Right cardiac atrium (tissue), 5 donors: Measurements from ENCODE around the gene AKR1C8. TPM values are rescaled to one million over a fixed set of nuclear protein-coding genes. Genes with fewer than 3 reads are reported as not detected.
A peak's percentile ranks its signal among the peaks of the same experiment; 100 is the strongest.
"Not testable (repeated sequence)": the region's sequence is repeated elsewhere in the genome, so short reads cannot be mapped to it uniquely, and the experiment has no call there.

Experiments
- ATAC-seq, 2 donors: fragments of 200-7000 bp; cut with Tn5 transposase; one replicate each; pipeline versions ENCODE4 v1.8.0 to v1.9.1; 2020; ENCODE audit warnings: moderate library complexity in 2 of 2, mild to moderate bottlenecking in 1 of 2
- DNase-seq, 3 donors: peaks; one replicate each; pipeline ENCODE4 v3.0.0-alpha.2; 2020
- H3K27ac ChIP-seq: one replicate; pipeline ENCODE4 v1.5.1; 2013; ENCODE audit warnings: mild to moderate bottlenecking, low read length, control low read depth, moderate library complexity
- H3K27me3 ChIP-seq: one replicate; pipeline ENCODE4 v1.6.1; 2013; ENCODE audit not compliant: control insufficient read depth, insufficient read depth
- H3K4me1 ChIP-seq: one replicate; pipeline ENCODE4 v1.6.1; 2013; ENCODE audit warnings: low read length; ENCODE audit not compliant: control insufficient read depth, insufficient read depth
- H3K4me3 ChIP-seq: one replicate; pipeline ENCODE4 v1.5.1; 2013; ENCODE audit warnings: low read length, control low read depth
- H3K9me3 ChIP-seq: one replicate; pipeline ENCODE4 v1.6.1; 2013; ENCODE audit warnings: low read length; ENCODE audit not compliant: control insufficient read depth
- WGBS: extraction: QIAGEN DNeasy Blood & Tissue Kit; methylation state at CpG from one replicate; pipeline ENCODE4 v1.1.7; 2013; 5-methylcytosine and 5-hydroxymethylcytosine counted together
- intact Hi-C, 4 donors: fragments of 100-400 bp; cut with DNase I; formaldehyde crosslinking; loops; one replicate each; pipeline versions ENCODE4 v1.11.0 to v1.14.0; 2022 to 2023
- long read RNA-seq, 4 donors: library from polyadenylated mRNA; unstranded; transcript quantifications; one replicate each; pipeline ENCODE4 v2.0.0, GENCODE V29; 2020 to 2021
- polyA plus RNA-seq: library from polyadenylated mRNA; stranded (reverse); fragments of 200-250 nt; gene quantifications from one replicate; pipeline ENCODE4 v1.2.3, GENCODE V29; 2013
- total RNA-seq, 4 donors: library from RNA; stranded (reverse); fragmentation: NEBNext Ultra II Directional; extraction: Animal tissue kit (Norgen Biotek cat#: 25700); gene quantifications; one replicate each; pipeline ENCODE4 v1.2.1, GENCODE V29; 2021
- donor health status: healthy with polysubstance abuse.
- donor health status: DM: no; HTN: yes; CAD: no.
- donor health status: DM: no; HTN: no; CAD: no.
- donor health status: DM: no; HTN: yes; CAD: no; lungs with severe emphysema.
- donor health status: DM: yes; HTN: yes; CAD: no.

The AKR1C8 gene
- under 1 TPM in 3 of 4 donors, not detected in 1; 0.21 to 0.63 (median 0.31) TPM for total RNA-seq
- polyA plus RNA-seq = 0.32 TPM
- long read RNA-seq, donor 1, partial matches to known transcripts = 0 of 1 reads
- long read RNA-seq, donor 1, other reads (novel, unspliced or antisense) = 1 of 1 reads
- long read RNA-seq, donor 2 = 0 reads
- long read RNA-seq, donor 3 = 0 reads
- long read RNA-seq, donor 4 = 0 reads

DNA sequence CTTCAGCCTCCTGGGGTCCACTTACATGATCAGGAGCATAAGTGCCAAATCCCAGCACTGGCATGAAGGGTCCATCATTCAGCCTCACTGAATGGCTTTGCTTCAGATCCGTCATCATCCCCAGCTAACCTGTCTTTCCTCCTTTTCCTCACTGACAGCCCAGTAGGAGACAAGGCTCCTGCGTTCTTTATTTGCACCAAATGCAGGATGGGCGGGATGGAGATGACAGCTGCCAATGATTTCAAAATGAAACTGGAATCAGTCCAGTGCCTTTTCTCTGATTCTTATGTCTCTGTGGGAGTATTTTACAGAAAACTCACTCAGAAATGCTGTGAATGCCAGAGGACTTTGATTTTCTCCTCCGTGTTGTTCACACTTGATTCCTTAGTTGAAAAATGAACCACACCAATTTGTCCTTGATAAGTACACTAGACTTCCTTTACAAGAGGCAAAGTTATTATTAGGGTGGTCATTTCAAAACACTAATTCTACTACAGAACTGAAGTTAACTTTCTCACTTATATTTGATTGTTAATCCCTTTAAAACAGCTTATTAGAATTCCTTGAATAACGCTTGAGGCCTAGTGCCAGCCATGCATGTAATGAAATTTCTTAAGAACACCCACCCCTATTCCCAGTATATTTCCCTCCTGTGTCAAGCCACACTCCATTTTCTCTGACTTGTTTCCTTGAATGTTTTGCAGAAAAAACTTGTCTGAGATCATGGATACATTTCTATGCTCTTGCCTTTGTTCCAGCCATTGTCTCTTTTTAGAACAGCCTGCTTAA, at the start of gene AKR1C8:
Gene AKR1C8, minus strand, starts transcription at position 164 of the 789 bp plus-strand sequence. Its CDS starts 46 bp downstream, at position 118.
- no peak for DNase-seq
- peak in 1 of 2 donors; percentile 31 for ATAC-seq
- intact Hi-C loops = no loop called here
- Histone ChIP-seq H3K4me3 (no peak within 1 kb of the TSS), H3K4me1 (no peaks in the 10 kb centered on the region), H3K27me3 (no peaks in the 10 kb centered on the region), H3K27ac (no peak within 1 kb of the TSS), H3K9me3 (no peaks in the 10 kb centered on the region)
- WGBS = 49% methylated on average over 5 of the region's 5 CpGs

DNA sequence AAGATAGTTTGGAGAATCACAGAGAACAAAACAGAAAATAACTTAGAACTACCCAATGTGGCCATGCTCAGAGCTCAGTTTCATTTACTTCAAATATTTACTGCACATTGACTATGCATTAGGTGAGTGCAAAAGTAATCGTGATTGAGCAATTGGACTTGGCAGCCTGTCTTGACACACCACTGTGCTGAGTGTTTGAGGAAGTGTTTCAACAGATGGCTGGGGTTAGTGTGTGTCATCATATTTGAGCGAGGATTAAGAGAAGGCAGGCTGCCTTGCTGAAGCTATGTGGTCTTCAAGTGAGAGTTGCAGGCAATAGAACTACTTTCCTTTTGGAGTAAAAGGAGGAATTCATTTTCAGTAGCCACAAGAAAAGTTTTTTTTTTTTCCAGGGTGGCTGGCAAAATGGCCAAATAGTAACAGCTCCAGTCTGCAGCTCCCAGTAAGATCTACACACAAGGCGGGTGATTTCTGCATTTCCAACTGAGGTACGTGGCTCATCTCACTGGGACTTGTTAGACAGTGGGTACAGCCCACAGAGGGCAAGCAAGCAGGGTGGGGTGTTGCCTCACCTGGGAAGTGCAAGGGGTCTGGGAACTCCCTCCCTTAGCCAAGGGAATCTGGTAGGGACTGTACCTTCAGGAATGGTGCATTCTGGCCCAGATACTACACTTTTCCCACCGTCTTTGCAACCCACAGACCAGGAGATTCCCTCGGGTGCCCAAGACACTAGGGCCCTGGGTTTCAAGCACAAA, 49.3 kb upstream of the AKR1C8 start:
- H3K27me3 ChIP-seq = no peaks in the 10 kb centered on the region
- DNase-seq = peak in 2 of 3 donors; percentile 17 to 24
- peak; percentile 76 to 78 for ATAC-seq
- intact Hi-C loops = no loop called here
- no peaks in the 10 kb centered on the region for H3K4me1 ChIP-seq
- H3K9me3 ChIP-seq = no peaks in the 10 kb centered on the region
- 59% methylated on average over 6 of the region's 6 CpGs for WGBS
- H3K27ac ChIP-seq = no peak overlapping the region
- H3K4me3 ChIP-seq = no peak overlapping the region

DNA sequence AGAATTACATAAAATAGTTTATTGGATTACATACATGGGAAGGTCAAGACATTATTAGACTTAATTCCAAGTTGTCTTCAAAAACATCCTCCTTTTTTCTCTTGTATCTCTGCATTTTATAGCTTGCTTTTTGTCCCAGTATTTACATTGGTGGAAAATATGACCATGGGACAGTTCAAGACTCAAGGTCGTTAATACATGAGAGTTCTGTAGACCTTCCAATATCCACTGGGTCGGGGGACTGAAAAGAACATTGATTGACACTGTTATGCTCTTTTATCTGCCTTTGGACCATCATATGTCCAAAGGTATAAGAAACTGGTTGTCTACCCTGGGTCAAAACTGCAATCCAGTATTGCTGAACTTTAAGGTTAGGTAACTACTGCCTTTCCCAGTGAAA, 48.4 kb upstream of the AKR1C8 start:
- intact Hi-C loops = no loop called here
- no peaks in the 10 kb centered on the region for H3K9me3 ChIP-seq
- no peak for DNase-seq
- no peak overlapping the region for H3K27ac ChIP-seq
- 69% methylated on average over 2 of the region's 2 CpGs for WGBS
- H3K4me1 ChIP-seq = no peaks in the 10 kb centered on the region
- no peak overlapping the region for H3K4me3 ChIP-seq
- ATAC-seq = no peak
- H3K27me3 ChIP-seq = no peaks in the 10 kb centered on the region

DNA sequence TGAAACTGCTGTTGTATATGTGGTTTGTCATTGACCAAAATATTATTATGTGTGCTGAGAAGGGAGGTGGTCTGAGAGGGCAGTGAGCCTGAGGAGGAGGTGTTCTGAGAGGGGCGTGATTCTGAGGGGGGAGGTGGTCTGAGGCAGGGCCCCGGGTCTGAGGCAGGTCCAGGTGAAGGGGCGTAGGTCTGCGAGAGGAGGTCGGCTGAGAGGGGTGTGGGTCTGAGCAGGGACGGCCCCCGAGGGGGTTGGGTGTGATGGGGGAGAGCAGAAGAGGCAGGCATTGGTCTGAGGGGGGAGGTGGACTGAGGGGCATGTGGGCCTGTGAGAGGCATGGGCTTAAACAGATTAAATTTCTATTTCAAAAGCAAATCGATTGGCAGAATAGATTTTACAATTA, 44.1 kb upstream of the AKR1C8 start:
- H3K27me3 ChIP-seq = no peaks in the 10 kb centered on the region
- intact Hi-C loops = no loop called here
- no peak overlapping the region for H3K4me3 ChIP-seq
- peak in 2 of 3 donors; percentile 24 to 55 for DNase-seq
- ATAC-seq = no peak
- H3K4me1 ChIP-seq = no peaks in the 10 kb centered on the region
- no peak overlapping the region for H3K27ac ChIP-seq
- 85% methylated on average over 8 of the region's 8 CpGs for WGBS
- H3K9me3 ChIP-seq = no peaks in the 10 kb centered on the region

DNA sequence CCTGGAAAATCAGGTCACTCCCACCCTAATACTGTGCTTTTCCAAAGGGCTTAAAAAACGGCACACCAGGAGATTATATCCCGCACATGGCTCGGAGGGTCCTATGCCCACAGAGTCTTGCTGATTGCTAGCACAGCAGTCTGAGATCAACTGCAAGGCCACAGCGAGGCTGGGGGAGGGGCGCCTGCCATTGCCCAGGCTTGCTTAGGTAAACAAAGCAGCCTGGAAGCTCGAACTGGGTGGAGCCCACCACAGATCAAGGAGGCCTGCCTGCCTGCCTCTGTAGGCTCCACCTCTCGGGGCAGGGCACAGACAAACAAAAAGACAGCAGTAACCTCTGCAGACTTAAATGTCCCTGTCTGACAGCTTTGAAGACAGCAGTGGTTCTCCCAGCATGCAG, 38.0 kb upstream of the AKR1C8 start:
- H3K27ac ChIP-seq, intact Hi-C loops, H3K9me3 ChIP-seq, ATAC-seq, H3K4me3 ChIP-seq, H3K27me3 ChIP-seq, H3K4me1 ChIP-seq: not testable (repeated sequence)
- WGBS = 82% methylated on average over 7 of the region's 7 CpGs
- DNase-seq = peak in 1 of 3 donors; percentile 23

DNA sequence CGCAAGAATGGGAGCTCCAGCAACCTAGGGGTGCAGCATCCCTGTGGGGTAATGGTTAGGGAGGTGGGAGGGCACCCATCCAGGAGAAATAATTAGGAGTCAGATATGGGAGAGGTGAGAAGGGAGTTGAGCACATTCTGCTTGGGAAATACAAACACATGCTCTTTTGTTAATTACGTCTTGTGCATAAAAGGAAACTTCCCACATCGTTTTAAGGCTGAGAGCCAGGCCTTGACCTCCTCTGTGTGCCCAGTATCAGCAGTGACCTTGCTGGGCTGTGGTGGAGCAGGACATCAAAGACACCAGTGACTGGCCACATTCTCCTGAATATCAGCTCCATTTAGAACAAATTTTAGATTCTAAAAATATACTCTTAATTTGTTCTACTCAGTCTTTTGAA, 34.3 kb upstream of the AKR1C8 start:
- DNase-seq = no peak
- Histone ChIP-seq H3K27me3 (no peaks in the 10 kb centered on the region), H3K4me1 (no peaks in the 10 kb centered on the region), H3K4me3 (no peak overlapping the region), H3K9me3 (no peaks in the 10 kb centered on the region), H3K27ac (no peak overlapping the region)
- no peak for ATAC-seq
- intact Hi-C loops = no loop called here
- 57% methylated on average over 3 of the region's 3 CpGs for WGBS

DNA sequence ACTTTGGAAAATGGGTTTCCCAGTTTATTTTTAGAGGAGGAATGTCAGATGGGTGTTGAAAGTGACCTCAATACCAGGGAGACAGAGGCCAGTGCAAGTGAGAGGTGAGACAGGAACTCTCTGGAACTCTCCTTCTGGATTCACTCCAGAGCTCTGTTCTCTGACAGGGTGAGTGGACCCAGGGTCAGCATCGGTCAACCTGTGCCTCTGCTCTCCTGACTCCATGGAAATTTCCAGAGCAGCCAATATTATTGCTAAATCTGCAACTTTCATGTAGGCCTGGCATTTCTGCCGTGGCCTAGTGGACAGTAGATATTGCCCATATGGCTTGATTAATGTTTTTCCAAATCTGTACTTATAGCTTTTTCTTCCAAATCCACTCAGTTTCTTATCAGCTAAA, 31.9 kb upstream of the AKR1C8 start:
- 29% methylated on average over 2 of the region's 2 CpGs for WGBS
- H3K4me3 ChIP-seq = no peak overlapping the region
- intact Hi-C loops = no loop called here

DNA sequence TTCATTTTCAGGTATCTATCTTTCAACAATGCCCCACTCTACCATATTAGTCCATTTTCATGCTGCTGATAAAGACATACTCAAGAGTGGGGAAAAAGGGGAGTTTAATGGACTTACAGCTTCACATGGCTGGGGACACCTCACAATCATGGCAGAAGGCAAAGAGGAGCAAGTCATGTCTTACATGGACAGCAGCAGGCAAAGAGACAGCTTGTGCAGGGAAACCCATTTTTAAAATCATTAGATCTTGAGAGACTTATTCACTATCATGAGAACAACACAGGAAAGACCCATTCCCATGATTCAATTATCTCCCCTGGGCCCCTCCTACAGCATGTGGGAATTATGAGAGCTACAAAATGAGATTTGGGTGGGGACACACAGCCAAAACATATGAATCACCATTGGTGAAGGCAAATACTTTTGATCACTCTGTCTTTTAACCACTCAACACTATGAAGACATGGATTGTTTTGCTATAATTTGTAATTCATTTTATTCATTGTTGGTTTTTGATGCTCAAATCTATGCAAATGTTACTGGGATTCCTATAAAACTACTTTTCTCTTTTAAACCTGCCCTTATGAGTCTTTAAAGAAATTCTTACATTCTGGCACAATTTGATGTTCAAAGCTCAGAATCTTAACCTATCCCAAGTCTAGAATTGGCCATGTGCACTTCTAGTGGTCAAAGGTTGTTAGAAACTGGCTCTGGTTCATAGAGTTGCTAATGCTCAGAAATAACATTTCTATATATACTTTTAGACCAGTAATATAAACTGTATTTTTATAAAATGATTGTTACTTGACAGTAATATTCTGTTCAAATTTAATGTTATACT, 27.0 kb upstream of the AKR1C8 start:
- DNase-seq = no peak
- intact Hi-C loops = no loop called here
- no peak for ATAC-seq

More for the DNA sequence above, 31.9 kb upstream of the AKR1C8 start:
- no peak for ATAC-seq
- H3K9me3 ChIP-seq = no peaks in the 10 kb centered on the region
- H3K27me3 ChIP-seq = no peaks in the 10 kb centered on the region
- DNase-seq = no peak
- H3K4me1 ChIP-seq = no peaks in the 10 kb centered on the region
- H3K27ac ChIP-seq = no peak overlapping the region

DNA sequence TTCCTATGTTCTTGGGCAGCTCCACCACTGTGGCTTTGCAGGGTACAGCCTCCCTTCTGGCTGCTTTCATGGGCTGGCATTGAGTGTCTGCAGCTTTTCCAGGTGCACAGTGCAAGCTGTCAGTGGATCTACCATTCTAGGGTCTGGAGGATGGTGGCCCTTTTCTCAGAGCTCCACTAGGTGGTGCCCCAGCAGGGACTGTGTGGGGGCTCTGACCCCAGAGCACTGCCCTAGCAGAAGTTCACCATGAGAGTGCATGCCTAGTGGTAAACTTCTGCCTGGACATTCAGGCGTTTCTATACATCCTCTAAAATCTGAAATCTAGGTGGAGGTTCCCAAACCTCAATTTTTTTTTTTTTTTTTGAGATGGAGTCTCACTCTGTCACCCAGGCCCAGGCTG, 25.3 kb upstream of the AKR1C8 start:
- H3K27me3 ChIP-seq, ATAC-seq, DNase-seq, H3K4me1 ChIP-seq, H3K4me3 ChIP-seq, H3K9me3 ChIP-seq, intact Hi-C loops, H3K27ac ChIP-seq: not testable (repeated sequence)
- WGBS = 87% methylated on average over 1 of the region's 1 CpG

More for the DNA sequence above, 27.0 kb upstream of the AKR1C8 start:
- Histone ChIP-seq H3K9me3 (no peaks in the 10 kb centered on the region), H3K27me3 (no peaks in the 10 kb centered on the region), H3K4me3 (no peak overlapping the region), H3K4me1 (no peaks in the 10 kb centered on the region), H3K27ac (no peak overlapping the region)

DNA sequence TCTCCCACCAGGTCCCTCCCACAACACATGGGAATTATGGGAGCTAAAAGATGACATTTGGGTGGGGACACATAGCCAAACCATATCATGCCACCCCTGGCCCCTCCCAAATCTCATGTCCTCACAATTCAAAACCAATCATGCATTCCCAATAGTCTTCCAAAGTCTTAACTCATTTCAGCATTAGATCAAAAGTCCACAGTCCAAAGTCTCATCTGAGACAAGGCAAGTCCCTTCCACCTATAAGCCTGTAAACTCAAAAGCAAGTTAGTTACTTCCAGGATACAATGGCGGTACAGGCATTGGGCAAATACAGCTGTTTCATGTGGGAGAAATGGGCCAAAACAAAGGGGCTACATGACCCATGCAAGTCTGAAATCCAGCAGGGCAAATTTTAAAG, 24.8 kb upstream of the AKR1C8 start:
- H3K27ac ChIP-seq, H3K4me3 ChIP-seq, H3K4me1 ChIP-seq, intact Hi-C loops, H3K27me3 ChIP-seq, DNase-seq, ATAC-seq, H3K9me3 ChIP-seq: not testable (repeated sequence)
- WGBS = 97% methylated on average over 1 of the region's 1 CpG
